Neural cell (in vitro differentiated cells): ENCODE results near the gene HADH.

Experiments used
- CTCF ChIP-seq: fragments of 450-650 bp; IDR thresholded peaks from 2 replicates; pipeline ENCODE4 v1.5.1; 2014; ENCODE audit warnings: antibody characterized with exemption, mild to moderate bottlenecking, moderate library complexity; ENCODE audit not compliant: poor library complexity, severe bottlenecking
- EP300 ChIP-seq: fragments of 450-650 bp; conservative IDR thresholded peaks from 2 replicates; pipeline ENCODE4 v1.6.1; 2014; ENCODE audit warnings: antibody characterized with exemption, mild to moderate bottlenecking, moderate library complexity; ENCODE audit not compliant: poor library complexity, severe bottlenecking
- EZH2 ChIP-seq: fragments of 200-600, 300-800 bp; shearing (Covaris generic), sonication (generic); IDR thresholded peaks from 2 replicates; pipeline ENCODE4 v1.6.1; 2014; ENCODE audit warnings: antibody characterized with exemption, low read length, borderline replicate concordance, mild to moderate bottlenecking; ENCODE audit not compliant: insufficient read depth, poor library complexity, severe bottlenecking
- POLR2AphosphoS5 ChIP-seq: IDR thresholded peaks from 2 replicates; pipeline ENCODE4 v1.6.1; 2012
- RAD21 ChIP-seq: fragments of 450-650 bp; conservative IDR thresholded peaks from 2 replicates; pipeline ENCODE4 v1.6.1; 2014; ENCODE audit warnings: antibody characterized with exemption, mild to moderate bottlenecking, moderate library complexity
- SMC3 ChIP-seq: fragments of 450-650 bp; conservative IDR thresholded peaks from 2 replicates; pipeline ENCODE4 v1.6.1; 2014; ENCODE audit warnings: antibody characterized with exemption, mild to moderate bottlenecking, moderate library complexity; ENCODE audit not compliant: poor library complexity
- TAF1 ChIP-seq: IDR thresholded peaks from 2 replicates; pipeline ENCODE4 v1.6.1; 2012; ENCODE audit warnings: low read depth
- TF ChIP-seq, protein P1 (sequence below): IDR thresholded peaks from 2 replicates; pipeline ENCODE4 v1.6.1; 2012; ENCODE audit warnings: borderline replicate concordance

- TF ChIP-seq CTCF (no peak), RAD21 (no peak), EZH2 (no peak), POLR2AphosphoS5 (no peak), TAF1 (no peak), SMC3 (no peak), EP300 (no peak)
- TF ChIP-seq, protein P1, sequence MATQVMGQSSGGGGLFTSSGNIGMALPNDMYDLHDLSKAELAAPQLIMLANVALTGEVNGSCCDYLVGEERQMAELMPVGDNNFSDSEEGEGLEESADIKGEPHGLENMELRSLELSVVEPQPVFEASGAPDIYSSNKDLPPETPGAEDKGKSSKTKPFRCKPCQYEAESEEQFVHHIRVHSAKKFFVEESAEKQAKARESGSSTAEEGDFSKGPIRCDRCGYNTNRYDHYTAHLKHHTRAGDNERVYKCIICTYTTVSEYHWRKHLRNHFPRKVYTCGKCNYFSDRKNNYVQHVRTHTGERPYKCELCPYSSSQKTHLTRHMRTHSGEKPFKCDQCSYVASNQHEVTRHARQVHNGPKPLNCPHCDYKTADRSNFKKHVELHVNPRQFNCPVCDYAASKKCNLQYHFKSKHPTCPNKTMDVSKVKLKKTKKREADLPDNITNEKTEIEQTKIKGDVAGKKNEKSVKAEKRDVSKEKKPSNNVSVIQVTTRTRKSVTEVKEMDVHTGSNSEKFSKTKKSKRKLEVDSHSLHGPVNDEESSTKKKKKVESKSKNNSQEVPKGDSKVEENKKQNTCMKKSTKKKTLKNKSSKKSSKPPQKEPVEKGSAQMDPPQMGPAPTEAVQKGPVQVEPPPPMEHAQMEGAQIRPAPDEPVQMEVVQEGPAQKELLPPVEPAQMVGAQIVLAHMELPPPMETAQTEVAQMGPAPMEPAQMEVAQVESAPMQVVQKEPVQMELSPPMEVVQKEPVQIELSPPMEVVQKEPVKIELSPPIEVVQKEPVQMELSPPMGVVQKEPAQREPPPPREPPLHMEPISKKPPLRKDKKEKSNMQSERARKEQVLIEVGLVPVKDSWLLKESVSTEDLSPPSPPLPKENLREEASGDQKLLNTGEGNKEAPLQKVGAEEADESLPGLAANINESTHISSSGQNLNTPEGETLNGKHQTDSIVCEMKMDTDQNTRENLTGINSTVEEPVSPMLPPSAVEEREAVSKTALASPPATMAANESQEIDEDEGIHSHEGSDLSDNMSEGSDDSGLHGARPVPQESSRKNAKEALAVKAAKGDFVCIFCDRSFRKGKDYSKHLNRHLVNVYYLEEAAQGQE, result no peak
Measured at GRCh38 chr4:108003982-108004515, 14.4 kb downstream of the HADH start.
